Anterior cingulate cortex (tissue), 58 donors: ENCODE measurements around the gene EZR.

Source experiments
- DNase-seq, 58 donors: peaks; one replicate each; lab custom pipeline; 2025; lab: John Stamatoyannopoulos, UW

Gene EZR

DNA sequence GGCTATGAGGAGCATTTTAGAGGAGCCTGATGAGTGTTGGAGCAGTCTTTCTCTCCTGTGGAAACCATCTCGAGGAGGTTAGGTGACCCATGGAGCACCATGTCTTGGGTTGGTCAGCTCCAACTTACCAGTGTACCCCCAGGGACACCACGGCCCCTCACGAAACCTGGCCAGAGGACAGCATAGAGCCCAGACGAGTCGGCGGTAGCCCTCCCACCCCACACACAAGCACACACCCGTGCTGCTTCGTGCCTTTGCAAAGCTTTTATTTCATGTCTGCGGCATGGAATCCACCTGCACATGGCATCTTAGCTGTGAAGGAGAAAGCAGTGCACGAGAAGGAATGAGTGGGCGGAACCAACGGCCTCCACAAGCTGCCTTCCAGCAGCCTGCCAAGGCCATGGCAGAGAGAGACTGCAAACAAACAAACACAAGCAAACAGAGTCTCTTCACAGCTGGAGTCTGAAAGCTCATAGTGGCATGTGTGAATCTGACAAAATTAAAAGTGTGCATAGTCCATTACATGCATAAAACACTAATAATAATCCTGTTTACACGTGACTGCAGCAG is 53.6 kb downstream of the EZR start:
- no peak for DNase-seq

DNA sequence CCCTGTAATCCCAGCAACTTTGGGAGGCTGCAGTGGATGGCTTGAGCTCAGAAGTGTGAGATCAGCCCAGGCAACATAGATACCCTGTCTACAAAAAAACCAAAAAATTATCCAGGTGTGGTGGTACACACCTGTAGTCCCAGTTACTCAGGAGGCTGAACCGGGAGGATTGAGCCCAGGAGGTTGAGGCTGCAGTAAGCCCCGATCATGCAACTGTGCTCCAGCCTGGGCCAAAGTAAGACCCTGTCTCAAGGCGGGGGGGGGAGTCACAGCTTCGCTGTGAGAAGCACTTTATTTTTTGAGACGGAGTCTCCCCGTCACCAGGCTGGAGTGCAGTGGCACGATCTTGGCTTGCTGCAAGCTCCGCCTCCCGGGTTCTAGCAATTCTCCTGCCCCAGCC is 54.2 kb downstream of the EZR start:
- no peak for DNase-seq

DNA sequence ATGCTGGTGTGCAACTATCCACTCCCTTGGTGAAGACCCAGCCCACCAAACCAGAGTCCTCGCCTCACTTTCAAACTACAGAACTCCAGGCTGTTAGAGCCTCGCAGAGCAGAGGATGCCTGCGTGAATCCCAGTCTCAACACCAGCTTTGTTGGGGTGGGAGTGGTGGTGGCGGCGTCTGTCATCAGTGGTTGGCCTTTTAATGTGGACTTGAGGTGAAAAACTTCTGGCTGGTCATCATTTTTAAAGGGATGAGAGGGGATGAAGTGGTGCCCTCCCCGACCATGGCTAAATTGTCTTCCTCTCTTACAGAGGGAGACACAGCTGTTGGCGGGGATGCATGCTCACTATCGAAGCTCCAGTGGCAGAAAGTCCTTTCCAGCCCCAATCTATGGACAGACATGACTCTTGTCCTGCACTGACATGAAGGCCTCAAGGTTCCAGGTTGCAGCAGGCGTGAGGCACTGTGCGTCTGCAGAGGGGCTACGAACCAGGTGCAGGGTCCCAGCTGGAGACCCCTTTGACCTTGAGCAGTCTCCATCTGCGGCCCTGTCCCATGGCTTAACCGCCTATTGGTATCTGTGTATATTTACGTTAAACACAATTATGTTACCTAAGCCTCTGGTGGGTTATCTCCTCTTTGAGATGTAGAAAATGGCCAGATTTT is 54.9 kb downstream of the EZR start:
- DNase-seq = no peak

DNA sequence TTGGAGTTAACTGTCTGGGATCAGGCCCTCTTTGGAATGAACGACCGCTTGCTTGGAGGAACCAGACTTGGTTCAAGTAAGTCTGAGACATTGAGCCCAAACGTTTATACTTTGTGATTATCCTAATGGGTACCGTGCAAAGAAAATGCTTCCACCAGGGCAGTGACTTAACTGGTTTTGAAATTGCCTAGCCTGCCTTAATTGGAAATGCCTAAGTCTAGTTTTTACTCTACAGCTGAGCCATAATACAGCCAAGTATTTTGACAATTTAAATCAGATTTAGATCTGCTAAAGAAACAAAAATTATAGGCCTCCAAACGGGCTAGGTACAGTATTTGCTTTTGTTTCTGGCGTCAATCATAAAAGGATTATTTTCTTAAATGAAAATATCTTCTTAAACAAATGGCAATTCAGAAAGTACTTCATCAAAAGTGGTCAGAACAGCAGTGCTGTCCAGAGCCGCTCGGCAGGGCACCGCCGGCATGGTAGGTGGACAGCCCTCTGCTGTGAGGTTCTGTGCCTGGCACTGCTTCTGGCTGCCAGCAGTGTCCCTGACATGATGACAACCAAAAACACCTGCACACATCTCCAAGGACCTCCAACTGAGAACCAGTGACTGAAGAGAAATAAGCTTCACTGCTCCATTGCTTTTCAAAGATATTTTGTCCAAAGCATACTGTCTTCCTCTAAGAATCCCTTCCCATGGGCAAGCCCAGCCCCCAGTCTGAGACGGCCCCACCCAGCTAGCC is 55.6 kb downstream of the EZR start:
- DNase-seq = no peak

DNA sequence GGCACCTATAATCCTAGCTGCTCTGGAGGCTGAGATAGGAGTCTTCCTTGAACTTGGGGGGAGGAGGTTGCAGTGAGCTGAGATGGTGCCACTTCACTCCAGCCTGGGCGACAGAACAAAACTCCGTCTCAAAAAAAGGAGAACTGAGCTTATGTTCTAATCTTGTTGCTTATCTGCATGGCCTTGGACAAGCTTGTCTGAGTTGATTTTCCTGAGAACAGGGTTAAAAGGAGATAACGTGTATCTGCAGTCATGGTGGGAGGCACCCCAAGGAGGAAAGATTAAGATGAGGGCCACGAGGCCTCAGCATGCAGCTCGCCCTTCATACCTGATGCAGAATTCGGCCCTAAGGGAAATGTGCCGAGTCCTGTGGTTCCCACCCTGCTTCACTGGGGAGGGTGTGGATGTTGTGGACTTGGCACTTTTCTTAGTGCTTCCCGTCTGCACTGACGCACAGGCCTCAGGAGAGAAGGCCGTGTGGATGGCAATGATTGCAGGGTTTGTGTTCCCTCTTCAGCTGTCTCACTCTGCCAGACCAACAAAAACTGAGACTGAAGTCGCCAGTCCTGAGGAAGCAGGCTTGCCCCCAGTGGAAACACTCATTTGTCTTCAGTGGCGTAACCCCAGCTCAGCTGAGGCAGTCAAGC is 56.3 kb downstream of the EZR start:
- DNase-seq = peak in 5 of 58 donors; percentile 21 to 58 (median 40)

DNA sequence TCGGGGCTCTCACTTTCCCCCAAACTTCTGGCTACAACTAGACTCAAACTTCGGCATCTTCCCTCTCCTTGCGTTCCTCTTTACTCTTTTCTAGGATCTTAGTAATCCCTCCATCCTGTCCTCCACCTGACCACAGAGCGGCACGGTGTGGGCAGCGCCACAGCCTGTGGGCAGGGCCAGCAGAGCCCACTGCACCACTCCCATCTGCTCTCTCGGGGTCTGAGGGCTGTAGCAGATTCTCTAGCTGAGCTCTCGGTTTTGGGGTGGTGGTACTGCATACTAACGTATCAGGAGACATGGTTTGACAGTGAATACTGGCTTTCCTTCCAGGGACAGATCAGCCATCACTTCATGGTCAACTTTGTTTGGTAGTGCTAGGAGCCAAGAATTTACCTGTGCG is 57.4 kb downstream of the EZR start:
- DNase-seq = no peak

DNA sequence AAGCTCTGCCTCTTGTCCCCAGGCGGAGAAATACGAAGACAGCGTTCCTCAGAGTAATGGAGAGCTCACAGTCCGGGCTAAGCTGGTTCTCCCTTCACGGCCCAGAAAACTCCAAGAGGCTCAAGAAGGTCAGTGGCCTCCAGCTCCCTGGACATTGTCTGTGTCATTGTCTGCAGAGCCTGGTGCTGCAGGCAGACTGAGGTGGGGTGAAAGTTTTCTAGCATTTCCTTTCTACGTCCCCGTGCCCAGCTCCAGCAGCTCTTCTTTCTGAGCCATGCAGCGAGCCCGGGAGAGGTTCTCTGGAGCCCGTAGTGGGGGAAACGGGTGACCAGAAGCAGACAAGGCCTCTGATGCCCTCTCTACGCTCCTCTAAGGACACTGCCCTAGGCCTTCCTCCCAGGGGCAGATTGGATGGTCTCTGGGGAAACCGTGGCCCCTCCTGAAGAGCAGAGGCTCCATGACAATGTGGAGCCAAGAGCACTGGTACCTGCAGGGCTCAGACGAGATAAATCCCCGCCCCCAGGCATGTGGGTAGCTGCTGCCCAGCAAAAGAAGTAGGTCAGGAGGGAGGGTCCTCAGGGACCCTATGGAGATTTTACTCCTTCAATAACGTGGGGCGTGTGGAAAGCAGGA is 58.4 kb downstream of the EZR start:
- no peak for DNase-seq

DNA sequence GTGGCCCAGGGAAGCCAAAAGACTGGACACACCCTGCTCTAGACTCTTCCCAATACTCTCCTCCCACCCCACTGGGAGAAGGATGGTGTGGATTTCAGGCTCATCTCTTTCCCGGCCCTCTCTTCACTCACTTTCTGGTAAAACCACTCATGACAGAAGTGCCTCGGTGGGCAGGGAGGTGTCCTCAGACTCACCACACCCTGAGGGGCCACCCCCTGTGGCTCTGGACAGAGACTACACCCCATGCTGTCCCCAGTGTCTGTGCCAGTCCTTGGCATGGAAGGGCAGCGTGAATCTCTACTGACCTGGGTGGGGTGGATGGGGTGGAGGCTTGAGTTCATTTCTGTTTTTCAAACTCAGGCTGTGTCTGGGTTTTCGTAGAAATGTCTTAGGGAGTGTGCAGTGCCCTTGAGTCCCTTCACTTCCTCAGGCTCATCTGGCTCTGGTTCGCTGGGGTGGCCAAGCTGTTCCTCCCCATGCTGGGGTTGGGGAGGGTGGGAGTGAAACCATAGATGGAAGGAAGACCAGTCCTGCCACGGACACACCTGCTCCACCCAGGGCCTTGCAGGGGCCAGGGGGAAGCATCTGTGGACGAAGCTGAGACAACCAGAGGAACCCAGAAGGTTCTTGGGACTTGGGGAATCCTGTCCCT is 59.1 kb downstream of the EZR start:
- DNase-seq = no peak

DNA sequence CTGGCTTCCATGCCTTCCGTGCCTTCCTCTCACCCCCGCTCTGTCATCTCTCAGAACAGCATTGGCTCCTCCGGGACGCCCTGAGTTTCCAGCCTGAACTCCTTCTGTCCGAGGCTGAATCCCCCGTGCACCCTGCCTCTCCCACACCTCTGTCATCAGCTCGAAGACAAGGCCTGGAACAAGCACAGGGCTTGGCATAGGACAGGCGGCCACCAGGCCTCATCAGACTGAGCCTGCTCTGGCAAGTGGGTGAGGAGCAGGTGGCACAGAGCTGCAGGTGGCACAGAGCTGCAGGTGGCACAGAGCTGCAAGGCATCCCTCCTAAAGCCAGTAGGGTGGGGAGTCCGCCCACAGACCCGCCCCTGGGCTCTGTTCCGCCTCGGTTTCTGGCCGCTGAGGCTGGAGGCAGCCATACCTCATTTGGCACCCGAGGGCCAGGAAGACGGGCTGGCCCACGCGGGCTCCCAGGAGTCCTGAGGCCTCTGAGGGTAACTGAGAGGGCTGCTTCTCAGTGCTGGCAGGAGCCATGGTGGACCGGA is 60.2 kb downstream of the EZR start:
- no peak for DNase-seq

DNA sequence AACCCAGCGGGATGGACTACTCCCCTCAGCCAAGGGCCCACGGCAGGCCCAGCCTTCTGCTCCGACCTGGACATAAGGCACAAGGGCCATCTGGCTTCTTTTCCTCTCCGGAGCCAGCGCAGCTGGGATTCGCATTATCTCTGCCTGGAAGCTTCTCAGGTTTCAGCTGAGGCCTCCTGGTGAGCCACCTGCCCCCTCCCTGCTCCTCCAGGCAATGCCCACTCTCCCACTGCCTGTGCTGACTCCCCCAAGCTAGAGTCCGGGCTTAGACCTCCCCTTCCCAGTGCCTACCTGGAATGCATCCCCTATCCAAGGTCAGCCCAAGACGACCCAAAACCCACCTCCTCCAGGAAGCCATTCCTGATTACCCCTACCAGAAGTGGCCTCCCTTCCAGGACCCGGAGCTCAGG is 60.7 kb downstream of the EZR start:
- DNase-seq = no peak

DNA sequence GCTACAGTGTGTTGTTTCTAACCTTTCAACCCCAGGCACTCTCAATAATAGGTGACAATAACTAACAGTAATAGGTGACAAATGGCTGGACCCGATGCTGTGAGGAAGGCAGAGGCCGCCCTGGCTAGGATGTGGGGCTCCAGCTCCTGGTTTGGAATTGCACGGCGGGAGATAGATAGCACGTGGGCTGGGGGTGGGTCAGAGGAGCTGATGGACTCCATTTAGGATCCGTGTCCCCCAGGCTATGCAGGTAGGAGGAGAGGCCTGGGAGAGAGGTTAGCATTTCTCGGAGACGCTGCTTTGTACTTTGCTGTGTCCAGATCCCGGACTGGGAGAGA is 61.4 kb downstream of the EZR start:
- DNase-seq = no peak

DNA sequence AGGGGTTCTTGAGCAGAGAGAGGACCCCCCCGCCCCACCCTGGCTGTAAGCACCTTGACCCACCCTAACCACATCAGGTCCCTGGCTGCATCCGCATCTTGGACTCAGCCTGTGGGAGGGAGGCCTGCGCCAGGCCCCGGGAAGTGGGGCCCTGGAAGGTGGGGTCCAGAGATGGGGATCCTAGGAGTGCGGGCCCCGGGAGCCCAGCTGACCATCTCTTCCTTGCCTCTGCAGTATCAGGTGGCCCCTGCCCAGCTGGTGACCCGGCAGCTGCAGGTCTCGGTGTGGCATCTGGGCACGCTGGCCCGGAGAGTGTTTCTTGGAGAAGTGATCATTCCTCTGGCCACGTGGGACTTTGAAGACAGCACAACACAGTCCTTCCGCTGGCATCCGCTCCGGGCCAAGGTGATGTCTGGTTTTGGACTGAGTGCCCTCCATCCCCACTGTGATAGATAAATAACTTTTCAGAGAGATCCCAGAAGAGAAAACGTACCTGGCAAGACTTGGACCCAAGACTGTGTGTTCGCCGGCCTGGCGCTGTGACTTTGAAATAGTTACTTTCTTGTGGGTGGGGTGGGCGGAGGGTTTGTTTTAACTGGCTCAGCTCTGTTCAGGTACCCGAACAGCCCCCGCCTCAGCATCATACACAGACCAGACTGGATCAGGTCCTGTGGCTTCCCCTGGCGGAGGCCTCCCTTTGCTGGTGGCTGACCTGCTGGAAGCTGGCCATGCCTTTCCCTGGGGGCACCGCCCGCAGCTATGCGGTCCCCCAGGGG is 62.0 kb downstream of the EZR start:
- DNase-seq = no peak

DNA sequence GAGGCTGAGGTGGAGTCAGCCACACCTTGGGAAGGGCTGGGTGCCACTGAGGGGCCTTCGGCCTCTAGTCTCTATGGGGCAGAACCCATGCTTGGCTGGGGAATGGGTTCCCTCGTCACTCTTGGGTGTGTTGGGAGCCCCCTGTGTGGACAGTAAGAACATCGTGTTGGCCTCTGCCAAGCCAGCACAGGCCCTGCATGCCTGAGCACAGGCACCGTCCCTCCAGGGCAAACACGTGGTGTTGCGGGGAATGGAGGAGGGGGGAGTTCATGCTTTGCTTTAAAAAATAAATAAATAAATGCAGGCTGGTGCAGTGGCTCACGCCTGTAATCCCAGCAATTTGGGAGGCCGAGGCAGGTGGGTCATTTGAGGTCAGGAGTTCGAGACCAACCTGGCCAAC is 63.0 kb downstream of the EZR start:
- no peak for DNase-seq

DNA sequence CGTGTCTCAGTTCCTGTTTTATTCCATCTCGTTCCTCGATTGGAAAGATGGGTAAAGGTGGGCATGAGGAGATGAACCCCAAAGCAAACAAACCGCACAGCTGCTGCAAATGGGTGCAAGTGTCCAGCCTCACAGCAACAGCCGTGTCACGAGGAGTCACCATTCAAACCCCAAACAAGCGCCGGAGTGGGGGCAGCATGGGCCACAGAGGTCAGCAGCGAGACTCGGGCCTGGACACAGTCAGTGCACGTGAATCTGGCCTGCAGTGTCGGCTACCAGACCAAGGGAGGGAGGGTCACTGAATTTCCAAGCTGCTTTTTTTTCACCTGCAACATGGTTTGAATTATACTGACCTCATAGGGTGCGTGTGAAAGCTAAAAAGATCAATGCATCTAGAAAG is 63.5 kb downstream of the EZR start:
- DNase-seq = no peak

DNA sequence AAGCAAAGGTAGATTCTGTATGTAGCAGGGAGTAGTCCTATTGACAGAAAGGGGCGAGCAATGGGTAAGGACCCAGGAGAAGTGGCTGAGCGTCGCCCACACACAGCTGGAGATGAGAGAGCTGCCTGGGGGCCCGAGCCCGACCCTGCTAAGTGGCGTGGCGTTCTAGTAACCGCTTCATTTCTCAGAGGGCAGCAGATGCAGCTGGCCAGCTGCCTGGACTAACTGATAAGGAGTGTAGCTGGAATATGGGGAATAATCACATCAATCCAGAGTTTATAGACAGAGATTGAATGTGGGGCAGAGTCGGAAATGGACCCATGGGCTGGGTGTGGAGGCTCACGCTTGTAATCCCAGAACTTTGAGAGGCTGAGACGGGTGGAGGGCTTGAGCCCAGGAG is 64.4 kb downstream of the EZR start:
- DNase-seq = no peak

DNA sequence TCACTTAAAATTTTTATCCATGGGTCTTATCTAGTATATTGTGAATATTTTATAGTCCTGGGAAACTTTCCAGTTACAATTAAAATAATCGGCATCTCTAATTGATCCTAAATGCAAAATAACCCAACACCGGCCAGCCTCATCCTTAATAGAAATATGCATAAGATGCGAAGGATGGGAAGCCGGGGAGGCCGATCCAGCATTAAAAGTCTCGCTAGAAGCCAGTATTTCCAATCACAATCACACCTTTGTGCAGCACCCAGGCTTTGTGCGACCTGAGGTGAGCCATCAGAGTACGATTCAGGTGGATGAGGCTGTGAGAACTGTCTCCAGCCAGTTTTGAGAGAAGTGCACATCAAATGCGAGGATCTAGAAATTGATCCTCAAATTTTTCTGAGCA is 65.4 kb downstream of the EZR start:
- no peak for DNase-seq

DNA sequence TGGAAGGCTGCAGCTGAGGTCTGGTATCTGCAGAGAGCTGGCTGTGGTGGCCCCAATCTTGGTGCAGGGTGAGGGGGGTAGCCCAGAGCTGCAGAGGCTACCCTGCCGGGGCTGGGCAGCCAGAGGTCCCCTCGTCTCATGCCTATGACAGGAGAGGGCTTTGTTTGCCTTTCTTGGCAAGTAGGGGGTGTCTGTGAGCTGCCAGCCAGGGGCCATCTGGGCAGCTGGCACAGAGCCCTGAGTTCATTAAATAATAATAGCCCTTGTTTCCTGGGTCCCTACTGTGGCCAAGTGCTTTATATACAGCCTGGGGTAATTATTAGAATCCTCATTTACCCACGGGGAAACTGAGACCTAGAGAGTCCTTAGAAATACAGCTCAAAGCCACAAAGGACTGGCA is 66.6 kb downstream of the EZR start:
- peak in 56 of 58 donors; percentile 28 to 95 (median 82) for DNase-seq

DNA sequence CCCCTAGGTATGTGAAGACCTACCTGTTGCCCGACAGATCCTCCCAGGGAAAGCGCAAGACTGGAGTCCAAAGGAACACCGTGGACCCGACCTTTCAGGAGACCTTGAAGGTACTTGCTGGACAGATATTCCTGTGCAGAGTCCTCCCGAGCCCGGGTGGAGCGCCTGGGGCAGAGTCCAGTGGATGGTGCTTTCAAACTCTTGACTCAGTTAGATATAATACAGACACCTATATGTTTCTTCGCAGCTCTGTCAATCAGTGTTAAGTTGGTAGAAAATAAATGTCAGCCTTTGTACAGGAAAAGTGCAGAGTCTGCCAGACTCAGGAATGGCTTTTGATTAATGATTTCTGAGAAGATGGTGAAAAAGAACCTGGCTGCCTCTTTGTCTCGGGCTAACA is 67.2 kb downstream of the EZR start:
- no peak for DNase-seq

DNA sequence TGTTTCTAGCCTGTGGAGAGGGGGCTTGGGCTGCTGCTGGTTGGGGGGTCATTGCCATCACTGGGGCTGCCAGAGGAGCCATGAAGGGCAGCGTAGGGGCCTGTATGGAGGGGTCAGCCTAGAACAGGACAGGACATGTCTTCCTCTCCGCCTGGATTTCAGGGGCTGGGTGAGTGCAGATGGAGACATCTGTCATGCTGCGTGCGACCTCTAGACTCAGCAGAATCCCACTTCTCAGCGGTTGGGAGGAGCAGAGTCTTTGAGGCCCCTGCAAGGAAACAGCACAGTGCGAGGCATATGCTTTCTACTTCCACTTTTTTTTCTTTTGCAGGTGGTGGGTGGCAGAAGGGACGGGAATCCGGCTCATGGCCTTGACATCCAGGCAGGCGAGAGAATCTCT is 67.9 kb downstream of the EZR start:
- DNase-seq = no peak

DNA sequence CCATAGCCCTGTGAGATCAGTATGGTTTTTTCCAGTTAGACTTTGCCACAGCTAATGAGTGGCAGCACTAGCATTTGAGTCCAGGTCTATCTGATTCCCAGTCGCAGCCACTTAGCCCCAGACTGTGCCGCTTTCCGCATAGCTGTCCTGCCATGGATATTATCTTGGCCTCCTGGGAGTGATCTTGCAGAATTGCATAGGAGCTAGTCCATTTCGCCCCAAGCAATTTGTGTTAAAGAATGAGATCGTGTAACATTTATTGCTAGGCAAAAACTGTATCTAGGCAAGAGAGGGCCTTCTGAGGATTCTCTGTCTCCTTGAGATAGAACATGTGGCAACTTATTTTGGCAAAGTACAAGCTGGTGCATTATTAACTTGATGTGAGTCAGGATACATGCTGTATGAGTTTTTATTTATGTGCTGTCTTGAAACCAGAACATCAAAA is 74.2 kb downstream of the EZR start:
- no peak for DNase-seq
